Heart left ventricle (tissue), 13 donors: Measurements from ENCODE around the gene TRIM29.

Experiments
- CTCF ChIP-seq, 12 donors: fragments of 200-600 bp; sonication (generic) in 4 of 12; IDR thresholded peaks; one replicate each; pipeline versions ENCODE4 v1.5.0 to v1.8.0; 2018 to 2022; ENCODE audit warnings: antibody characterized with exemption in 12 of 12, mild to moderate bottlenecking in 5 of 12
- POLR2A ChIP-seq, 2 donors: fragments of 450-650 bp; IDR thresholded peaks; one replicate each; pipeline ENCODE4 v1.6.1; 2017; ENCODE audit warnings: antibody characterized with exemption in 2 of 2, mild to moderate bottlenecking in 2 of 2, moderate library complexity in 2 of 2
- donor health status: ischemic (EF 13 %, LVEDD 7.1; RV severe dilation, severe dysfunction).
- donor health status: DM: no; HTN: yes; CAD: no.
- donor health status: DM: no; HTN: no; CAD: no.
- donor health status: ischemic (EF 25% LVEDD 6.9; RV normal size, moderate dysfunction).
- donor health status: ischemic (EF 25% LVEDD 5.7; RV mildly dilated, moderate dysfunction).
- donor health status: ischemic (EF 35%, LVEDD 5.7; RV mildly dilated, moderate dysfunction).
- donor health status: nonischemic (EF 11% LVEDD 7.7; RV severe dilation, severe dysfunction).
- donor health status: DM: yes; HTN: yes; CAD: no.
- donor health status: PGD.
- donor health status: ischemic (EF 29% LVEDD 5.4; RV normal size, mild dysfunction).
- donor health status: nonischemic (EF 23%, LVEDD 6.1; RV moderate dilation, normal function).

DNA sequence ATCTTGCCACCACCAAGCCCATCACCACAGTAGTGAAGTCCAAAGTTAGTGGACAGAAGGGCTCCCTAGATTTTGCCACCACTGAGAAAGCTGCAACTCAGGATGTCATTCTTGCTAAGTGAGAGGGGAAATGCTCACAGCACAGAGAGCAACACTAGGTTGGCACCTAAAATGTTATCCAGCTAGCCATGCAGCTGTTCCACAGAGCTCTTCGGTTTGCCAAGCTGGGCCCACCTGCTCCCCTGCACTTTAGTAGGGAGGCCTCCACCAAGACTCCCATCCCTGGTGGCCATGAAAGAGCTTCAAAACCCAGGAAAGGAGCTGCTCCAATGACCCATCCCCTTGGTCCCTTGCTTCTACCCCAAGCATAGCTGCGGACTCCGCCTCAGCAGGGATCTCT, 63.8 kb downstream of the TRIM29 start:
- TF ChIP-seq CTCF (IDR thresholded peaks at IDR 0.05) (no peak), POLR2A (IDR thresholded peaks at IDR 0.05) (no peak)
